Body of pancreas (tissue), 4 donors: ENCODE data around the gene PSMB7.

Source experiments
- CTCF ChIP-seq, 7 experiments: fragments of 450-650 bp in 4 of 7; fragments of 200-600 bp in 3 of 7; sonication (generic) in 3 of 7; IDR thresholded peaks; one replicate each; pipeline ENCODE4 v1.5.1; 2016 to 2019; ENCODE audit warnings: antibody characterized with exemption in 7 of 7
- POLR2A ChIP-seq, 3 donors: fragments of 450-650 bp; IDR thresholded peaks; one replicate each; pipeline ENCODE4 v1.6.1; 2016; ENCODE audit warnings: antibody characterized with exemption in 3 of 3, mild to moderate bottlenecking in 2 of 3

GRCh38 chr9:124423155-124423554, 7.9 kb upstream of the PSMB7 start:
- TF ChIP-seq CTCF (IDR thresholded peaks at IDR 0.05) (no peak), POLR2A (IDR thresholded peaks at IDR 0.05) (no peak)
